Calu3 (cell line): ENCODE results near the gene CDKAL1. TPM values are rescaled to one million over a fixed set of nuclear protein-coding genes. Genes with fewer than 3 reads are reported as not detected.

Experiments
- BruUV-seq: library from RNA; stranded (reverse); fragments of 400-500 nt; replicated peaks from 2 replicates; lab custom pipeline; 2021; lab: Mats Ljungman, UMichigan
- CTCF ChIA-PET: fragments of 300-600 bp; sonication (Branson Sonifier 250); formaldehyde crosslinking; loops from one replicate; lab custom pipeline; 2022; ENCODE audit warnings: antibody characterized with exemption; lab: Charles Lee
- DNase-seq: peaks from one replicate; pipeline ENCODE4 v3.0.0; 2022
- H3K27ac Mint-ChIP-seq: one replicate; pipeline ENCODE4 v1.8.0; 2022; ENCODE audit warnings: mixed read lengths; ENCODE audit not compliant: unreplicated experiment
- H3K27me3 Mint-ChIP-seq: one replicate; pipeline ENCODE4 v1.8.0; 2022; ENCODE audit warnings: mixed read lengths; ENCODE audit not compliant: unreplicated experiment
- H3K36me3 Mint-ChIP-seq: one replicate; pipeline ENCODE4 v1.8.0; 2022; ENCODE audit warnings: mild to moderate bottlenecking, moderate library complexity, mixed read lengths; ENCODE audit not compliant: insufficient read depth, unreplicated experiment
- H3K4me1 Mint-ChIP-seq: one replicate; pipeline ENCODE4 v1.8.0; 2022; ENCODE audit warnings: mild to moderate bottlenecking, low read depth, mixed read lengths; ENCODE audit not compliant: unreplicated experiment
- H3K4me3 Mint-ChIP-seq: one replicate; pipeline ENCODE4 v1.8.0; 2022; ENCODE audit warnings: mild to moderate bottlenecking, low read depth, moderate library complexity, mixed read lengths; ENCODE audit not compliant: unreplicated experiment
- H3K9me3 Mint-ChIP-seq: one replicate; pipeline ENCODE4 v1.8.0; 2022; ENCODE audit warnings: low read depth, mixed read lengths; ENCODE audit not compliant: unreplicated experiment
- CTCF ChIP-seq: fragments of 200-600 bp; IDR thresholded peaks from one replicate; pipeline ENCODE4 v1.8.0; 2022; ENCODE audit warnings: antibody characterized with exemption; ENCODE audit not compliant: unreplicated experiment
- intact Hi-C: fragments of 100-400 bp; cut with micrococcal nuclease; formaldehyde crosslinking; loops from one replicate; pipeline ENCODE4 v1.10.0; 2022; ENCODE audit not compliant: unreplicated experiment
- total RNA-seq: library from RNA; stranded (reverse); gene quantifications from 2 replicates; pipeline ENCODE4 v1.2.3, GENCODE V29; 2022

Gene CDKAL1
- total RNA-seq, 1 experiment from 2014 or later: 39.6 TPM

GRCh38 chr6:20769631-20770030 lies 235.4 kb downstream of the CDKAL1 start:
- Mint-ChIP-seq H3K27me3 (no peaks in the 10 kb centered on the region), H3K4me3 (no peak overlapping the region), H3K9me3 (no peaks in the 10 kb centered on the region), H3K27ac (no peak overlapping the region), H3K4me1 (no peaks in the 10 kb centered on the region), H3K36me3 (no peaks in the 10 kb centered on the region)
- no peak for TF ChIP-seq CTCF
- CTCF ChIA-PET: no interaction called here
- DNase-seq: no peak
- intact Hi-C loops: no loop called here
- BruUV-seq: no TSS peak

- no peaks in the 10 kb centered on the region for H3K27me3 Mint-ChIP-seq
- intact Hi-C loops: no loop called here
- no peak overlapping the region for H3K27ac Mint-ChIP-seq
- H3K4me3 Mint-ChIP-seq: no peak overlapping the region
- no peaks in the 10 kb centered on the region for H3K36me3 Mint-ChIP-seq
- no peaks in the 10 kb centered on the region for H3K9me3 Mint-ChIP-seq
- no peak for TF ChIP-seq CTCF
- CTCF ChIA-PET: interaction anchor here (1.3 kb wide), 1 partner anchor 14 kb away, joined by 3 read pairs; no protein-coding TSS in a partner anchor
- no peaks in the 10 kb centered on the region for H3K4me1 Mint-ChIP-seq
- no TSS peak for BruUV-seq
- DNase-seq: no peak
Observed at GRCh38 chr6:20770773-20771172, 236.5 kb downstream of the CDKAL1 start.

GRCh38 chr6:20771409-20771808 lies 237.2 kb downstream of the CDKAL1 start:
- Mint-ChIP-seq H3K27ac (no peak overlapping the region), H3K9me3 (no peaks in the 10 kb centered on the region)

GRCh38 chr6:20773822-20774221 lies 239.6 kb downstream of the CDKAL1 start:
- no peak for TF ChIP-seq CTCF
- H3K36me3 Mint-ChIP-seq: no peaks in the 10 kb centered on the region
- no peaks in the 10 kb centered on the region for H3K4me1 Mint-ChIP-seq
- H3K4me3 Mint-ChIP-seq: no peak overlapping the region
- no TSS peak for BruUV-seq
- intact Hi-C loops: no loop called here
- no peak for DNase-seq
- H3K9me3 Mint-ChIP-seq: no peaks in the 10 kb centered on the region
- no peaks in the 10 kb centered on the region for H3K27me3 Mint-ChIP-seq
- no peak overlapping the region for H3K27ac Mint-ChIP-seq
- CTCF ChIA-PET: no interaction called here

More at GRCh38 chr6:20771409-20771808, 237.2 kb downstream of the CDKAL1 start:
- CTCF ChIA-PET: interaction anchor here (0.6 to 1.3 kb wide), 2 partner anchors 14 to 1020 kb away, joined by 3 to 5 read pairs; no protein-coding TSS in a partner anchor
- Mint-ChIP-seq H3K4me3 (no peak overlapping the region), H3K27me3 (no peaks in the 10 kb centered on the region), H3K4me1 (no peaks in the 10 kb centered on the region), H3K36me3 (no peaks in the 10 kb centered on the region)
- no peak for DNase-seq
- intact Hi-C loops: no loop called here
- TF ChIP-seq CTCF: no peak
- no TSS peak for BruUV-seq
